ENCODE results near the gene KBTBD4.
A peak's percentile ranks its signal among the peaks of the same experiment; 100 is the strongest.

The KBTBD4 gene

GRCh38 chr11:47578524-47579494, at the start of gene KBTBD4, which contains the start of gene NDUFS3:
Gene KBTBD4, minus strand, starts transcription at chr11:47578970. Its CDS starts 19 bp downstream, at chr11:47578951.
Gene NDUFS3, plus strand, starts transcription at chr11:47579074. Its CDS starts 18 bp downstream, at chr11:47579092.
- Histone ChIP-seq H3K4me1 (peaks cover 0 to 33% (median 21%) of the 10 kb centered on the region in 4 donors), H3K27ac (peak within 1 kb of the TSS; percentile 79 to 88), H3K9me3 (no peaks in the 10 kb centered on the region), H3K36me3 (peaks cover 40 to 60% (median 52%) of the 10 kb centered on the region in 3 donors), H3K27me3 (no peaks in the 10 kb centered on the region), H3K4me3 (peak within 1 kb of the TSS; percentile 83 to 100)
- TF ChIP-seq CTCF (IDR thresholded peaks at IDR 0.05), result no peak
- DNase-seq, result peak; percentile 89 to 91
- intact Hi-C loops (cut with DNase I; ENCODE audit: low total_unique reads), result loop anchor here (5.0 to 10.0 kb wide), 2 partner anchors 164 to 188 kb away; partner anchors contain the start of gene FNBP4

- no peak for TF ChIP-seq CTCF (IDR thresholded peaks at IDR 0.05)
- DNase-seq, result no peak
- H3K4me3 ChIP-seq, result no peak overlapping the region
- no peaks in the 10 kb centered on the region for H3K9me3 ChIP-seq
- H3K27me3 ChIP-seq, result no peaks in the 10 kb centered on the region
- no peak overlapping the region for H3K27ac ChIP-seq
- no peaks in the 10 kb centered on the region for H3K4me1 ChIP-seq
- intact Hi-C loops (cut with DNase I; ENCODE audit: low total_unique reads), result no loop called here
- peaks cover 83 to 98% (median 84%) of the 10 kb centered on the region in 3 donors for H3K36me3 ChIP-seq
Observed at GRCh38 chr11:47628026-47628425, 49.3 kb upstream of the KBTBD4 start.

- Histone ChIP-seq H3K4me1 (no peaks in the 10 kb centered on the region), H3K36me3 (peaks cover 86 to 98% (median 91%) of the 10 kb centered on the region in 3 donors), H3K9me3 (no peaks in the 10 kb centered on the region), H3K4me3 (no peak overlapping the region), H3K27me3 (no peaks in the 10 kb centered on the region), H3K27ac (no peak overlapping the region)
- intact Hi-C loops (cut with DNase I; ENCODE audit: low total_unique reads), result no loop called here
- DNase-seq, result no peak
- no peak for TF ChIP-seq CTCF (IDR thresholded peaks at IDR 0.05)
Observed at GRCh38 chr11:47626234-47626633, 47.5 kb upstream of the KBTBD4 start.

GRCh38 chr11:47620836-47621378, 42.1 kb upstream of the KBTBD4 start:
- Histone ChIP-seq H3K4me1 (no peaks in the 10 kb centered on the region), H3K36me3 (peaks cover 63 to 93% (median 70%) of the 10 kb centered on the region in 3 donors), H3K27ac (no peak overlapping the region), H3K4me3 (no peak overlapping the region), H3K27me3 (no peaks in the 10 kb centered on the region), H3K9me3 (no peaks in the 10 kb centered on the region)
- DNase-seq, result no peak
- intact Hi-C loops (cut with DNase I; ENCODE audit: low total_unique reads), result no loop called here
- TF ChIP-seq CTCF (IDR thresholded peaks at IDR 0.05), result no peak

- Histone ChIP-seq H3K9me3 (no peaks in the 10 kb centered on the region), H3K36me3 (peaks cover 35 to 66% (median 47%) of the 10 kb centered on the region in 3 donors), H3K4me1 (no peaks in the 10 kb centered on the region), H3K27me3 (no peaks in the 10 kb centered on the region), H3K4me3 (no peak overlapping the region), H3K27ac (no peak overlapping the region)
- intact Hi-C loops (cut with DNase I; ENCODE audit: low total_unique reads), result no loop called here
- TF ChIP-seq CTCF (IDR thresholded peaks at IDR 0.05), result no peak
- no peak for DNase-seq
Observed at GRCh38 chr11:47617417-47617809, 38.6 kb upstream of the KBTBD4 start.
